DND-41 (cell line): ENCODE data around the gene IGF2.
A peak's percentile ranks its signal among the peaks of the same experiment; 100 is the strongest.

Experiments
- ATAC-seq: fragments of 200-7000 bp; cut with Tn5 transposase; 3 replicates; pipeline ENCODE4 v1.9.1; 2021; ENCODE audit warnings: low read depth; ENCODE audit not compliant: insufficient read depth
- DNase-seq: peaks from one replicate; pipeline ENCODE4 v3.0.0-alpha.2; 2020
- H2AFZ ChIP-seq: 2 replicates; pipeline ENCODE4 v1.6.0; 2012; ENCODE audit warnings: low read depth, low read length
- H3K27ac ChIP-seq: 2 replicates; pipeline ENCODE4 v1.5.1; 2012; ENCODE audit warnings: low read length, inconsistent platforms
- H3K27me3 ChIP-seq: fragments of 200-600 bp; sonication (generic); 2 replicates; pipeline ENCODE4 v1.6.0; 2012; ENCODE audit warnings: low read length, mild to moderate bottlenecking, inconsistent platforms; ENCODE audit not compliant: insufficient read depth, poor library complexity
- H3K36me3 ChIP-seq: 2 replicates; pipeline ENCODE4 v1.5.1; 2012; ENCODE audit warnings: low read length, inconsistent platforms; ENCODE audit not compliant: insufficient read depth
- H3K4me1 ChIP-seq: 2 replicates; pipeline ENCODE4 v1.5.1; 2012; ENCODE audit warnings: mild to moderate bottlenecking, low read length; ENCODE audit not compliant: insufficient read depth
- H3K4me2 ChIP-seq: 2 replicates; pipeline ENCODE4 v1.6.0; 2012; ENCODE audit warnings: mild to moderate bottlenecking, moderate library complexity, low read length, inconsistent platforms; ENCODE audit not compliant: insufficient read depth
- H3K4me3 ChIP-seq, 2 experiments: fragments of 200-600 bp in 1 of 2; shearing (Covaris generic) in 1 of 2; 2 replicates each; pipeline ENCODE4 v1.5.1; 2012 to 2016; ENCODE audit warnings: inconsistent platforms in 2 of 2, low read length in 2 of 2, mild to moderate bottlenecking in 2 of 2, low read depth in 1 of 2, moderate library complexity in 1 of 2
- H3K79me2 ChIP-seq: 2 replicates; pipeline ENCODE4 v1.6.0; 2012; ENCODE audit warnings: low read length, inconsistent platforms; ENCODE audit not compliant: insufficient read depth
- H3K9ac ChIP-seq: 2 replicates; pipeline ENCODE4 v1.6.0; 2012; ENCODE audit warnings: low read depth, mild to moderate bottlenecking, inconsistent platforms, low read length, moderate library complexity
- H3K9me3 ChIP-seq: 2 replicates; pipeline ENCODE4 v1.5.1; 2012; ENCODE audit warnings: low read length, moderate library complexity, mild to moderate bottlenecking, inconsistent platforms; ENCODE audit not compliant: insufficient read depth, severe bottlenecking
- H4K20me1 ChIP-seq: 2 replicates; pipeline ENCODE4 v1.6.0; 2012; ENCODE audit warnings: low read length; ENCODE audit not compliant: insufficient read depth
- EZH2 ChIP-seq: IDR thresholded peaks from 3 replicates; pipeline ENCODE4 v1.6.1; 2012; ENCODE audit warnings: borderline replicate concordance, low read depth, mild to moderate bottlenecking, moderate library complexity, low read length, inconsistent platforms; ENCODE audit not compliant: severe bottlenecking
- TF ChIP-seq, protein P1 (sequence below): IDR thresholded peaks from 2 replicates; pipeline ENCODE4 v1.5.1; 2012; ENCODE audit warnings: borderline replicate concordance, low read length, moderate library complexity, mild to moderate bottlenecking; ENCODE audit not compliant: poor library complexity, severe bottlenecking; ENCODE audit errors: extremely low read depth

The IGF2 gene

GRCh38 chr11:2158296-2158737 is 19.1 kb upstream of the IGF2 start:
- ATAC-seq, result no peak
- no peak for DNase-seq
- TF ChIP-seq, protein P1, sequence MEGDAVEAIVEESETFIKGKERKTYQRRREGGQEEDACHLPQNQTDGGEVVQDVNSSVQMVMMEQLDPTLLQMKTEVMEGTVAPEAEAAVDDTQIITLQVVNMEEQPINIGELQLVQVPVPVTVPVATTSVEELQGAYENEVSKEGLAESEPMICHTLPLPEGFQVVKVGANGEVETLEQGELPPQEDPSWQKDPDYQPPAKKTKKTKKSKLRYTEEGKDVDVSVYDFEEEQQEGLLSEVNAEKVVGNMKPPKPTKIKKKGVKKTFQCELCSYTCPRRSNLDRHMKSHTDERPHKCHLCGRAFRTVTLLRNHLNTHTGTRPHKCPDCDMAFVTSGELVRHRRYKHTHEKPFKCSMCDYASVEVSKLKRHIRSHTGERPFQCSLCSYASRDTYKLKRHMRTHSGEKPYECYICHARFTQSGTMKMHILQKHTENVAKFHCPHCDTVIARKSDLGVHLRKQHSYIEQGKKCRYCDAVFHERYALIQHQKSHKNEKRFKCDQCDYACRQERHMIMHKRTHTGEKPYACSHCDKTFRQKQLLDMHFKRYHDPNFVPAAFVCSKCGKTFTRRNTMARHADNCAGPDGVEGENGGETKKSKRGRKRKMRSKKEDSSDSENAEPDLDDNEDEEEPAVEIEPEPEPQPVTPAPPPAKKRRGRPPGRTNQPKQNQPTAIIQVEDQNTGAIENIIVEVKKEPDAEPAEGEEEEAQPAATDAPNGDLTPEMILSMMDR, result no peak
- TF ChIP-seq EZH2, result no peak

GRCh38 chr11:2157294-2158040 is 18.3 kb upstream of the IGF2 start:
- no peak for TF ChIP-seq EZH2
- TF ChIP-seq, protein P1, result no peak
- H3K9ac ChIP-seq, result no peak overlapping the region
- H3K27ac ChIP-seq, result no peak overlapping the region
- DNase-seq (no peak), ATAC-seq (no peak)
- no peaks in the 10 kb centered on the region for H3K27me3 ChIP-seq
- H3K4me3 ChIP-seq, result no peak overlapping the region
- H3K9me3 ChIP-seq, result no peaks in the 10 kb centered on the region
- 0 out of 2 replicates have a peak, but pooled peaks cover 13% of the 10 kb centered on the region for H4K20me1 ChIP-seq
- H3K79me2 ChIP-seq, result no peaks in the 10 kb centered on the region
- no peak overlapping the region for H2AFZ ChIP-seq
- no peaks in the 10 kb centered on the region for H3K36me3 ChIP-seq
- no peaks in the 10 kb centered on the region for H3K4me1 ChIP-seq
- no peak overlapping the region for H3K4me2 ChIP-seq

More at GRCh38 chr11:2158296-2158737, 19.1 kb upstream of the IGF2 start:
- Histone ChIP-seq H3K9me3 (no peaks in the 10 kb centered on the region), H3K27ac (no peak overlapping the region), H4K20me1 (0 out of 2 replicates have a peak, but pooled peaks cover 13% of the 10 kb centered on the region), H2AFZ (no peak overlapping the region), H3K27me3 (no peaks in the 10 kb centered on the region), H3K4me2 (no peak overlapping the region), H3K36me3 (no peaks in the 10 kb centered on the region), H3K4me3 (no peak overlapping the region), H3K79me2 (no peaks in the 10 kb centered on the region), H3K9ac (no peak overlapping the region), H3K4me1 (no peaks in the 10 kb centered on the region)

GRCh38 chr11:2156416-2157182 is 17.4 kb upstream of the IGF2 start:
- H3K4me3 ChIP-seq, result no peak overlapping the region
- H3K27me3 ChIP-seq, result no peaks in the 10 kb centered on the region
- no peak overlapping the region for H3K4me2 ChIP-seq
- DNase-seq (peak; percentile 56), ATAC-seq (peak; percentile 49; the same call in 1 of the 3 replicates)
- no peak overlapping the region for H3K9ac ChIP-seq
- H3K27ac ChIP-seq, result no peak overlapping the region
- no peak overlapping the region for H2AFZ ChIP-seq
- no peaks in the 10 kb centered on the region for H3K79me2 ChIP-seq
- H3K9me3 ChIP-seq, result no peaks in the 10 kb centered on the region
- TF ChIP-seq EZH2, result no peak
- TF ChIP-seq, protein P1, result peak; percentile 87
- H3K4me1 ChIP-seq, result peaks cover 3% of the 10 kb centered on the region
- 0 out of 2 replicates have a peak, but pooled peaks cover 15% of the 10 kb centered on the region for H4K20me1 ChIP-seq
- H3K36me3 ChIP-seq, result no peaks in the 10 kb centered on the region
